Skin of body (tissue), 2 donors: ENCODE measurements around the gene GNAZ. TPM values are rescaled to one million over a fixed set of nuclear protein-coding genes. Genes with fewer than 3 reads are reported as not detected.

Source experiments
- DNase-seq: peaks from one replicate; lab custom pipeline; 2025; lab: John Stamatoyannopoulos, UW
- total RNA-seq: library from RNA; depleted of rRNA; stranded (reverse); fragments of >200 nt; gene quantifications from one replicate; pipeline ENCODE4 v1.2.3, GENCODE V29; 2014

Gene GNAZ
- total RNA-seq, 1 donor from 2014 or later, result 1.8 TPM

DNA sequence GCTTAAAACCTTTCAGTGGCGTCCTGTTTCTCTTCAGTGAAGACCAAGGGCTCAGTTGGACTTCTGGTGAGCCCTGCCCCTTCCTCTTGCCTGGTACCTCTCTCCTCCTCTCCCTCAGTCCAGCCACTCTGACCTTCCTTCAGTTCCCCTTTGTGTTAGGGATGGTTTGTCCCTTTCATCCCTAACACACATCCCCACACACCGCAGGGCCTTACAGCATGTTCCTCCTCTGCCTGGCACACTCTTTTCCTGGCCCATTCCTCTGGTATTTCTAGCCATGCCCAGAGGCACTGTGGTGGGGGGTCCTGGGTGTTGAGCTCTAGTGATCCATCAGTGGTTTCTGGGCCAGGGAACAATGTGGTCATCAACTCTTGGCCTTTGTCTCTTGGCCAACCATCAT, 21.4 kb downstream of the GNAZ start:
- no peak for DNase-seq

DNA sequence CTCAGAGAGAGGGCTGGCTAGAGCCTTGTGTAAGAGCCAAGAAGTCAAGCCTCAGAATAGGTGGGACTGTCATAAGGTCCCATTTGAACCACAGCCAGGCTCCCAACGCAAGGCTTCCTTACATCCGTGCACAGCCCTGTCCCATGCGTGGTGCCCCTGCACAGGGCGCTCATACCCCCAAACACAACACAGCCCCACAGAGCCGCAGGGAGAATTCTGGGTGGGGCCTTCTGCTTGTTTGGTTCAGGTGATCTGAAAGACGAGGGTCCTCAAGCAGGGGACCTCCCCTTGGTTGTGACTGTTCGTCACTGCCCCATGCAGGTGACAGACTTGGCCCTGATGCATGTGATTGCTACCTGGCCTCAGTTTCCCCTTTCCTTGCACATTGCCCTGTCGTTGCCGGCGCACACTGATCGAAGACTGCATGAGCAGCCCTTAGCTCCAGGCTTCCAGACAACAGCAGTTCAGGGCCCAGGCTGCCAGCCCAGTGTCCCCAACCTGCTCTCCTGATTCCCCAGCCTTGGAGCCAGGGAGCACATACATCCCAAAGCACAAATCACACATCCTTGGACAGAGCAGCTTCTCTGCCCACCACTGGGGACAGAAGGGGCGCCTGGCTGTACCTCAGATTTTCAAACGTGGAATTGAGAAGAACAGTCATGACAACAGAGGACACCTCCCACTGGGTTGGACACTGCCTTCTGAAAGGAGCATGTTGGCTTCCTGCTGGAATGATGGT, 22.1 kb downstream of the GNAZ start:
- DNase-seq, result no peak

DNA sequence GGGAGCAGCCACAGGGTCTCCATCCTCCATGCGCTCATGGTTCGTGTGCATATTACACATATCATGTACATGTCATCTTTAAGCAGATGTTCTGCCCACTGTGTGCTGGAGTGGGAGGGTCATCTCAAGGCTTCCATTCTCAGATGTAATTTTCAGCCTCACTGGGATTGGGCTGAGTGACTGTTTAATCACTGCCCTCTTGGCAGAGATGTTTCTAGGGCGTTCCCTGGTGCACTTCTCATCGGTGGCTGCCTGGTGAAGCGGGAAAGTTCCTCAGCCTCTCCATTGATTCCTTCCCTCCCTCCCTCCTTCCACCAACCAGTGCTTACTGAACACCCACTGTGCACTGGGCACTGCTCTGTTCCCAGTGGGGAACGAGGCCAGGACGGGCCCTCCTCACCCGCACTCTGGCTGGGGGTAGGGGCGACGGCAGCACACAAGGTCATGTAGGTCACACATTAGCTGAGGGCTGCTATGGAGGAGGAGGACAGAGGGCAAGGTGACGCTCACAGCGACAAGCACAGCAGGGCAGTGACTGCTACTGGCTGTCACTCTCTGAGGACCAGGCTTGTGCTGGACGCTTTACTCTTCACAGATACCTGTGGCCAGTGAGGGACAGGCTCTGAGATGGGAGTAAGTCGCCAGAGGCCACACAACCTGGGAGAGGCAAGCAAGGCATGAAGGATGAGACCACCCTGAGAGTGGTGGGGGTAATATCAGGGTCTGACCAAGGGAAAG, 22.9 kb downstream of the GNAZ start:
- DNase-seq, result no peak

DNA sequence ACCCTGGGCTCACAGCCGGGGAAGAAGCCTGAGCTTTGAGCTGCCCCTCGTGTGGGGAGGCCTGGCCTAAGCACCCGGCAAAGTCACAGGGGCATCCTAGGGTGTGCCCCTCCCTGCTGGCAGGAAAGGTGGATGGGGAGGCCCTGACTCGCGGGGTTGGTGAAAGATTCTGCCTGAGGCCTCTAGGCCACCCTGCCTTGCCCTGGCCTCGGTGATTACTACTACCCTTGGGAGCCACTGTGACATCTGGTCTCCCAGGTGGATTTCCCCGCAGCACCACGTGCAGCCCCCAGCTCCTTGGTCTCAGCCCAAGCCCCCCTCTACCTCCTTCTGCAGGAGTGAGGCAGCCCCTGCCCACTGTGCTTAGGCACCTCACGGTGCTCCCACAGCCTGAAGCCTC, 23.9 kb downstream of the GNAZ start:
- DNase-seq, result no peak

GRCh38 chr22:23094695-23095681, 24.7 kb downstream of the GNAZ start:
- DNase-seq, result no peak

- DNase-seq, result no peak
These were observed 25.5 kb downstream of the GNAZ start for GRCh38 chr22:23095733-23096342.

GRCh38 chr22:23097412-23098229, 27.3 kb downstream of the GNAZ start:
- no peak for DNase-seq

GRCh38 chr22:23098230-23098705, 27.9 kb downstream of the GNAZ start:
- no peak for DNase-seq

GRCh38 chr22:23098718-23099530, 28.6 kb downstream of the GNAZ start:
- DNase-seq, result no peak

DNA sequence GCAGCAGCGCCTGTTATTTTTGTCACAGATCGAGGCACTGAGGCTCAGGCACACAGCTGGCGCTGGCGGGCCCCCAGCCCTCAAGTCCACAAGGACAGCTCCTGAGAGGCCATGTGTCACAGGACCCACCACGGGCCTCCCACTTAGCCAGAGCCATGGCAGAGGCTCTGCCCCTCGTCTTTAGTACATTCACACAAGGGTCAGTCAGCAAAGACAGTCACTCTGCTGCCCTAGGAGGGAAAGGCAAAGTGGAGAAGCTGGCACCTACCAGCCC, 29.1 kb downstream of the GNAZ start:
- no peak for DNase-seq

DNA sequence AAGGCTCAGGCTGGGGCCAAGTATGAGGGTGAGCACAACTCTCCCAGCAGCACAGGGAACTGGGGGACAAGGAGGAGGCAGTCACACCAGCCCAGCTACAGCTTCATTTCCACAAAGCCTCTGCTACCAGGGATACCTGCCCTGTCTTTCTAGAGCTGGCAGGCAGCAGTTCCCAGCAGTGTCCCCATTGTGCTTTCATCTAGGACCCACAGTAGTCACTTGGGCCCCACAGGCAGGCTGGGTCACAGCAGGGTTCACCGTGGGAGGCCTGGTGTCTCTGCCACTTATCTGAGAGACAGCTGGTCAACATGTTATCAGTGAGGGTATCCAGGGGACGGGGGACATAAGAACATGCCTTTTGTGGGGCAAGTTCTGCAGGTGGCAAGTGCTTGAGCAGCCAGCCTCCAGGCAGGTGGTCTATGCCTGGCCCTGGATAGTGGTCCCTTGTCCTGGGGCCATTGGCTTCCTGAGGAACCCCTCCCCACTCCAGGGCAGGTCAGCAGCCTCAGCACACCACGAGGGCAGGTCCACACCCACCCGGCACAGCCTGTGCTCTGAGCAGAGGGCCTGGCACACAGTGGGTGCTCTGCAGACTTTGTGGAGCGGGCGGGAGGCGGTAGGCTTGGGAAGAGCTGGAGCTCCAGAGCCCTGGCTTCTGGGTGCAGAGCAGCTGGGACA, 29.9 kb downstream of the GNAZ start:
- DNase-seq, result no peak

- no peak for DNase-seq
These were observed 31.2 kb downstream of the GNAZ start for GRCh38 chr22:23101524-23101923.

DNA sequence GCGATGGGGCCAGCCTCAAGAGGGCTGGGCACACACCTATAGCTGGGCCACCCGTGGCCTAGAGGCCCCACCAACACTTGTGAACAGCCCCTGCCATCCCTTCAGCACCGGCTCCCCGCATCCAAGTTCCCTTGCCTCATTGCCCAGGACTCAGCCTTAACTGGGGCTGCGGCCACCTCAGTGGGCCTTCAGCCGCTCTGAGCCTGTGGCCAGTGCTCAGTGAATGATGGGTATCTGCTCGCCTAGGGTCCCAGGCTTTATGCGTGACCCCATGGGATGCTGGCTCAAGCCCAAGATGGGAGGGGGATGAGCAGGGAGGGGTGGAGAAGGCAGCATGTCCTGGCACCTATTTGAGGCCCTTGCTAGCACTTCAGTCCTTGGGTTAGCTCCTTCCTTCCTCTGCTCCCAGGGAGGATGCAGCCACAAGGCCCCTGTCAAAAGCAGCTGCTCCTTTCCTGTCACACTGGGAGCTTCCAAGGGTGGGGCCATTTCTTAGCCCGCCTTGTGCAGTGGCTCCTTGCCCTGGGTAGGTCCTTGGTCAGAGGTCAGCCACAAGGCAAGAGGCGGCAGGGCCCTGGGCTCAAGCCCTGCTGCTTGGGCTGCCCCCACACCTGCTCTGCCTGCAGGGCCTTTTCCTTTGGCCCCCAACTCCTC, 31.8 kb downstream of the GNAZ start:
- DNase-seq, result no peak

GRCh38 chr22:23102776-23103175, 32.5 kb downstream of the GNAZ start:
- no peak for DNase-seq

- no peak for DNase-seq
These were observed 33.1 kb downstream of the GNAZ start for GRCh38 chr22:23103199-23103954.

GRCh38 chr22:23104187-23104971, 34.1 kb downstream of the GNAZ start:
- DNase-seq, result no peak

- DNase-seq, result no peak
These were observed 35.0 kb downstream of the GNAZ start for GRCh38 chr22:23105304-23105703.
